Bronchial epithelial cell (primary cell): ENCODE data around the gene EIF2B5. TPM values are rescaled to one million over a fixed set of nuclear protein-coding genes. Genes with fewer than 3 reads are reported as not detected.

Experiments
- DNase-seq: peaks from one replicate; pipeline ENCODE4 v3.0.0-alpha.2; 2010; ENCODE audit warnings: low read depth
- FAIRE-seq: peaks from 2 replicates; lab custom pipeline; 2011; peaks lifted over from hg19 to GRCh38; lab: Jason Lieb, UNC
- H3K27me3 ChIP-seq: 2 replicates; pipeline ENCODE4 v1.5.1; 2011; ENCODE audit warnings: low read length; ENCODE audit not compliant: control insufficient read depth, insufficient read depth
- H3K36me3 ChIP-seq: 2 replicates; pipeline ENCODE4 v1.5.1; 2011; ENCODE audit warnings: low read length; ENCODE audit not compliant: control insufficient read depth, insufficient read depth
- H3K4me3 ChIP-seq: 2 replicates; pipeline ENCODE4 v1.5.1; 2011; ENCODE audit warnings: mild to moderate bottlenecking, low read depth, low read length, control low read depth
- CTCF ChIP-seq: IDR thresholded peaks from 2 replicates; pipeline ENCODE4 v1.5.1; 2011; ENCODE audit warnings: mild to moderate bottlenecking, moderate library complexity, low read length, control low read depth, inconsistent platforms; ENCODE audit not compliant: insufficient read depth, severe bottlenecking
- total RNA-seq: library from RNA; depleted of rRNA; stranded (reverse); fragments of >200 nt; gene quantifications from 2 replicates; pipeline ENCODE4 v1.2.1, GENCODE V29; 2014

EIF2B5 gene
- total RNA-seq, 1 donor from 2014 or later, result 46.1 TPM

DNA sequence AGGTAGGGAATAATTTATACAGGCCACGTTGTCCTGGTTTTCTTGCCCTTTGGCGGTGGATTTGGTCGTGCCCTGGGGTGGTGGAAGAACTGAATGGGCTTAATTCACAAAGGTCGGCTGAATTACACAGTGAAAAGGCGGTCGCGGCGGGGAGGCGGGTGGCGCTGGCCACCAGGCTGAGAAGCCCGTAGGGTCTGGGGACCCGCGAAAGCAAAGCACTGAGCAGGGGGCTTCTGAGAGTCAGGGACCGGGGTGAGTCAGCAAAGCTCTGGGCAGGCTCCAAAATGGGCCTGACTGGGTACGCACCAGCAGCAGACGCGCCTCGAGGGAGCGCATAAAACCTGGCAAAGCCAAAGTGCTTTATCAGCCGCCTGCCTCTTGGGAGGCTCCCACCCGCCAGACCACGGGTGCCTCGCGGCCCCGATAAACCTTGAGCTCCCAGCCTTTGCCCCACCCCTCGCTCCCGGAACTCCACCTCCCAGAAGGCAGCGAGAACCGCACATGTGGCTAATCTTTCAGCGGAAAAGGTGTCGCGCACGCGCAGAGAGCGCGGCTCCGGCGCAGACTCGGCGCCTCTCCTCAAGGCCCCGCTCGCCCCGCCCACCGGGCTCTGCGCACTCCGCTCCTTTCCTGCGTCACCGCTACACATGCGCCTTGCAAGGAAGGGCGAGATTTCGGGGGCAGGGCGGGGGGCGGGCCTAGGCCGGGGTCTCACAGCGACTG is 50.5 kb downstream of the EIF2B5 start:
- FAIRE-seq (no peak), DNase-seq (peak; percentile 96)
- no peaks in the 10 kb centered on the region for H3K27me3 ChIP-seq
- H3K36me3 ChIP-seq, result peaks cover 42% of the 10 kb centered on the region
- H3K4me3 ChIP-seq, result peak overlapping the region; percentile 81
- no peak for TF ChIP-seq CTCF

GRCh38 chr3:184186184-184186901 is 51.2 kb downstream of the EIF2B5 start, which contains the start of gene ABCF3:
Gene ABCF3 (plus strand): TSS chr3:184186199. CDS start chr3:184186208, 9 bp downstream.
- Histone ChIP-seq H3K4me3 (peak within 1 kb of the TSS; percentile 81), H3K27me3 (no peaks in the 10 kb centered on the region), H3K36me3 (peaks cover 40% of the 10 kb centered on the region)
- no peak for FAIRE-seq
- no peak for TF ChIP-seq CTCF
- DNase-seq, result peak; percentile 38

DNA sequence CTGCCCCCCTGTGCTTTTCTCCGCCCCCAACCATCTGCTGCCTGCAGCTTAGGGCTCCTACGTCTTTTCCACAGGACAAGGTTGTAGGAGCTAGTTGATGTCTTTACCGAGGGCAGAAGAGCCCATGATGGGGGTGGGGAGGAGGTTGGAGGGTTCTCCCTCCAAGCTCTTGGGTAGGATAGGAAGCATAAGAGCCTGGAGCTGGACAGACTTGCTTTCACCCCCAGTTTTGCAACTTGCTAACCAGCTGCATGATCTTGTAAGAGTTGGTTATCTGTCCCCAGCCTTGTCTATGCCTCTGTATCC is 51.7 kb downstream of the EIF2B5 start:
- H3K36me3 ChIP-seq, result peaks cover 37% of the 10 kb centered on the region
- TF ChIP-seq CTCF, result no peak
- no peaks in the 10 kb centered on the region for H3K27me3 ChIP-seq
- no peak for DNase-seq
- peak overlapping the region; percentile 81 for H3K4me3 ChIP-seq
- no peak for FAIRE-seq

DNA sequence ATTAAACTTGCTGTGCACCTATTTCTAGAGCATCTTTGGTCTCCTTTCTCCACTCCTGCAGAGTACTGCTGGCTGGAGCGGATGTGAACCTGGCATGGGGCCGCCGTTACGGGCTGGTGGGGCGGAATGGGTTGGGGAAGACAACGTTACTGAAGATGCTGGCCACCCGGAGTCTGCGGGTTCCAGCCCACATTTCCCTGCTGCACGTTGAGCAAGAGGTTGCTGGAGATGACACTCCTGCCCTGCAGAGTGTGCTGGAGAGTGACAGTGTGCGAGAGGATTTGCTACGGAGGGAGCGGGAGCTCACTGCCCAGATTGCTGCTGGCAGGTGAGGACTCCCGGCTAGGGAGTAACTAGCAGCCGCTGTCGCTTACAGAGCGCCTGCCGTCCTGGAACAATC is 52.9 kb downstream of the EIF2B5 start:
- Histone ChIP-seq H3K27me3 (no peaks in the 10 kb centered on the region), H3K4me3 (no peak overlapping the region), H3K36me3 (peaks cover 37% of the 10 kb centered on the region)
- no peak for TF ChIP-seq CTCF
- no peak for FAIRE-seq
- no peak for DNase-seq

GRCh38 chr3:184189421-184189820 is 54.3 kb downstream of the EIF2B5 start:
- FAIRE-seq, result no peak
- no peak overlapping the region for H3K4me3 ChIP-seq

More at GRCh38 chr3:184189421-184189820, 54.3 kb downstream of the EIF2B5 start:
- Histone ChIP-seq H3K36me3 (peaks cover 36% of the 10 kb centered on the region), H3K27me3 (no peaks in the 10 kb centered on the region)
- TF ChIP-seq CTCF, result no peak
- no peak for DNase-seq
